GM12891 (cell line): ENCODE results near the gene PDHX.

Source experiments
- POLR2A ChIP-seq: IDR thresholded peaks from 2 replicates; pipeline ENCODE4 v1.6.1; 2011; ENCODE audit warnings: low read depth, low read length, control low read depth
- POLR2AphosphoS5 ChIP-seq: IDR thresholded peaks from 2 replicates; pipeline ENCODE4 v1.6.1; 2011; ENCODE audit warnings: low read depth, low read length, control low read depth
- TAF1 ChIP-seq: IDR thresholded peaks from 2 replicates; pipeline ENCODE4 v1.6.1; 2011; ENCODE audit warnings: low read depth, low read length, control low read depth

DNA sequence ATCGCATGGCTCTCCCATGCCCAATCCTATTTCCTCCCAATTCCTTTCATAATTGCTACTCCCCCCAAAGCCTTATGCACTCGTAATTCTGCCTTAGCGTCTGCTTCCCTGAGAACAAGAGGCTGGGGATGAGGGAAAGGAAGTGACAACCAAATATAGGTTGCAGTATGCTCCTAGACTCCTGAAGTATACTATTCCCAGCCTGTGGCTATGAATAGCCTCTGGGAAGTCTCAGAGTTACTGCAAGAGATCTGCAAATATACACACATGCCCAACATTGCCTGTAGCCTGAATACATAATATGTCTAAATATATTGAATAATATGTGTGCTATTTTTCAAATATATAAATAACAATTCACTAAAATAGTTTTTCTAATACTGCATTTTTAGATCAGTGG lies 126.5 kb downstream of the PDHX start:
- TF ChIP-seq POLR2AphosphoS5 (no peak), POLR2A (no peak), TAF1 (no peak)
